CD14-positive monocyte (primary cell): ENCODE results near the gene EPHA6. TPM values are rescaled to one million over a fixed set of nuclear protein-coding genes. Genes with fewer than 3 reads are reported as not detected.
"Not testable (repeated sequence)": the region's sequence is repeated elsewhere in the genome, so short reads cannot be mapped to it uniquely, and the experiment has no call there.

Experiments used
- DNase-seq, 3 donors: peaks; one replicate each; pipeline ENCODE4 v3.0.0-alpha.2; 2011 to 2022
- H2AFZ ChIP-seq: 2 replicates; pipeline ENCODE4 v1.6.0; 2012; ENCODE audit warnings: mild to moderate bottlenecking, low read depth, low read length, inconsistent platforms; ENCODE audit not compliant: insufficient read depth, poor library complexity, severe bottlenecking
- H3K27ac ChIP-seq, 2 donors: 1 replicate in 1 of 2; 2 replicates in 1 of 2; pipeline ENCODE4 v1.5.1; 2012 to 2013; ENCODE audit warnings: low read length in 2 of 2, control low read depth in 1 of 2, inconsistent platforms in 1 of 2, low read depth in 1 of 2, mild to moderate bottlenecking in 1 of 2
- H3K27me3 ChIP-seq, 2 donors: one replicate each; pipeline versions ENCODE4 v1.6.0 to v1.6.1; 2011 to 2013; ENCODE audit warnings: low read length in 2 of 2; ENCODE audit not compliant: control insufficient read depth in 2 of 2, insufficient read depth in 2 of 2
- H3K36me3 ChIP-seq, 2 donors: replicated peaks in 1 of 2; 1 replicate in 1 of 2; 2 replicates in 1 of 2; pipeline versions ENCODE4 v1.5.1 to v1.6.1; 2012 to 2013; ENCODE audit warnings: low read length in 2 of 2, control low read depth in 1 of 2, inconsistent platforms in 1 of 2, mild to moderate bottlenecking in 1 of 2; ENCODE audit not compliant: insufficient read depth in 2 of 2, control insufficient read depth in 1 of 2
- H3K4me1 ChIP-seq, 2 donors: 1 replicate in 1 of 2; 2 replicates in 1 of 2; pipeline versions ENCODE4 v1.5.1 to v1.6.1; 2012 to 2013; ENCODE audit warnings: low read length in 2 of 2, control low read depth in 1 of 2, inconsistent platforms in 1 of 2, mild to moderate bottlenecking in 1 of 2, moderate library complexity in 1 of 2; ENCODE audit not compliant: insufficient read depth in 2 of 2, control insufficient read depth in 1 of 2
- H3K4me2 ChIP-seq: replicated peaks from 2 replicates; pipeline ENCODE3; 2012; ENCODE audit warnings: low read length, moderate library complexity, mild to moderate bottlenecking; ENCODE audit not compliant: poor library complexity, severe bottlenecking; ENCODE audit errors: extremely low read depth
- H3K4me3 ChIP-seq, 3 experiments: fragments of 200-600 bp in 1 of 3; sonication (generic) in 1 of 3; replicated peaks in 1 of 3; 1 replicate in 2 of 3; 2 replicates in 1 of 3; pipeline ENCODE4 v1.5.1; 2011 to 2013; ENCODE audit warnings: low read length in 3 of 3, mild to moderate bottlenecking in 3 of 3, control low read depth in 2 of 3, low read depth in 2 of 3, inconsistent platforms in 1 of 3, moderate library complexity in 1 of 3
- H3K79me2 ChIP-seq: 2 replicates; pipeline ENCODE4 v1.6.0; 2012; ENCODE audit warnings: mild to moderate bottlenecking, control low read depth, inconsistent platforms, low read length, moderate library complexity; ENCODE audit not compliant: insufficient read depth
- H3K9ac ChIP-seq: 2 replicates; pipeline ENCODE4 v1.6.0; 2017; ENCODE audit warnings: low read length, mild to moderate bottlenecking; ENCODE audit not compliant: insufficient read depth, poor library complexity, severe bottlenecking
- H3K9me3 ChIP-seq, 2 donors: replicated peaks in 1 of 2; 1 replicate in 1 of 2; 2 replicates in 1 of 2; pipeline versions ENCODE4 v1.5.1 to v1.6.1; 2012 to 2013; ENCODE audit warnings: low read length in 2 of 2, control low read depth in 1 of 2; ENCODE audit not compliant: control insufficient read depth in 1 of 2, insufficient read depth in 1 of 2
- H4K20me1 ChIP-seq: 2 replicates; pipeline ENCODE4 v1.6.0; 2012; ENCODE audit warnings: mild to moderate bottlenecking, low read length, control low read depth, moderate library complexity; ENCODE audit not compliant: insufficient read depth
- H3K27ac Mint-ChIP-seq, 7 donors: one replicate each; pipeline ENCODE4 v1.8.0; 2020; ENCODE audit warnings: mild to moderate bottlenecking in 7 of 7, mixed read lengths in 7 of 7, moderate library complexity in 6 of 7, inconsistent platforms in 2 of 7
- H3K27me3 Mint-ChIP-seq, 3 donors: one replicate each; pipeline ENCODE4 v1.8.0; 2021 to 2022; ENCODE audit warnings: low read depth in 3 of 3, mild to moderate bottlenecking in 3 of 3, mixed read lengths in 3 of 3, moderate library complexity in 3 of 3, inconsistent platforms in 1 of 3
- H3K36me3 Mint-ChIP-seq, 2 donors: one replicate each; pipeline ENCODE4 v1.8.0; 2020; ENCODE audit warnings: mixed read lengths in 2 of 2, inconsistent platforms in 1 of 2, mild to moderate bottlenecking in 1 of 2
- H3K4me1 Mint-ChIP-seq: one replicate; pipeline ENCODE4 v1.8.0; 2020; ENCODE audit warnings: mild to moderate bottlenecking, mixed read lengths
- H3K4me3 Mint-ChIP-seq, 2 donors: one replicate each; pipeline ENCODE4 v1.8.0; 2020; ENCODE audit warnings: mild to moderate bottlenecking in 2 of 2, mixed read lengths in 2 of 2, moderate library complexity in 1 of 2
- H3K9me3 Mint-ChIP-seq, 7 donors: one replicate each; pipeline ENCODE4 v1.8.0; 2020 to 2022; ENCODE audit warnings: mixed read lengths in 7 of 7, mild to moderate bottlenecking in 6 of 7, moderate library complexity in 6 of 7, inconsistent platforms in 2 of 7
- CTCF ChIP-seq: fragments of 200-600 bp; IDR thresholded peaks from one replicate; pipeline ENCODE4 v1.8.0; 2022; ENCODE audit warnings: antibody characterized with exemption, mild to moderate bottlenecking
- WGBS: methylation state at CpG from one replicate; pipeline ENCODE4 v1.1.5; 2013; ENCODE audit warnings: missing lambda C conversion rate; ENCODE audit not compliant: insufficient coverage; 5-methylcytosine and 5-hydroxymethylcytosine counted together
- intact Hi-C, 2 donors: fragments of 100-400 bp; cut with micrococcal nuclease; formaldehyde crosslinking; loops; one replicate each; pipeline versions ENCODE4 v1.15.0 to v1.15.1; 2023
- polyA plus RNA-seq, 3 donors: library from polyadenylated mRNA; depleted of rRNA in 1 of 3; unstranded in 2 of 3; stranded (reverse) in 1 of 3; fragments of 300-500 nt in 2 of 3; fragments of >200 nt in 1 of 3; fragmentation: Illumina TruSeq in 2 of 3; gene quantifications; 1 replicate in 2 of 3; 2 replicates in 1 of 3; pipeline ENCODE4 v1.2.3, GENCODE V29; 2012 to 2021

The EPHA6 gene
- polyA plus RNA-seq, 3 donors: not detected

GRCh38 chr3:97021778-97022177 lies 207.4 kb downstream of the EPHA6 start:
- Mint-ChIP-seq H3K36me3 (no peaks in the 10 kb centered on the region), H3K27me3 (no peaks in the 10 kb centered on the region), H3K9me3 (peaks cover 2 to 15% (median 11%) of the 10 kb centered on the region in 7 donors), H3K4me1 (no peaks in the 10 kb centered on the region), H3K27ac (no peak overlapping the region), H3K4me3 (no peak overlapping the region)
- Histone ChIP-seq H4K20me1 (no peaks in the 10 kb centered on the region), H3K9me3 (peaks cover 0 to 21% of the 10 kb centered on the region in 2 donors), H3K4me3 (no peak overlapping the region), H3K36me3 (no peaks in the 10 kb centered on the region), H3K4me1 (no peaks in the 10 kb centered on the region), H3K9ac (no peak overlapping the region), H3K79me2 (no peaks in the 10 kb centered on the region), H3K4me2 (no peak overlapping the region), H3K27ac (no peak overlapping the region), H2AFZ (no peak overlapping the region), H3K27me3 (no peaks in the 10 kb centered on the region)
- WGBS: 80% methylated on average over 1 of the region's 1 CpG
- no peak for DNase-seq
- TF ChIP-seq CTCF: no peak
- intact Hi-C loops: no loop called here

DNA sequence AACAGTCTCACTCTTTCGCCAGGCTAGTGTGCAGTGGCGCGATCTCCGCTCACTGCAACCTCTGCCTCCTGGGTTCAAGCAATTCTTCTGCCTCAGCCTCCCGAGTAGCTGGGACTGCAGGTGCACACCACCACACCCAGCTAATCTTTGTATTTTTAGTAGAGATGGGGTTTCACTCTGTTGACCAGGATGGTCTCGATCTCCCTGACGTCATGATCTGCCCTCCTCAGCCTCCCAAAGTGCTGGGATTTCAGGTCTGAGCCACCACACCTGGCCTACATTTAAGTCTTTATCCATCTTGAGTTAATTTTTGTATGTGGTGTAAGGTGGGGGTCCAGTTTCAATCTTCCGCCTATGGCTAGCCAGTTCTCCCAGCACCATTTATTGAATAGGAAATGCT lies 211.2 kb downstream of the EPHA6 start:
- H3K36me3 ChIP-seq, DNase-seq, H3K4me1 ChIP-seq, intact Hi-C loops, H4K20me1 ChIP-seq, H2AFZ ChIP-seq, H3K27me3 ChIP-seq, H3K4me1 Mint-ChIP-seq, H3K27ac Mint-ChIP-seq, H3K79me2 ChIP-seq, H3K4me3 Mint-ChIP-seq, H3K4me2 ChIP-seq, H3K9me3 ChIP-seq, H3K27ac ChIP-seq, H3K27me3 Mint-ChIP-seq, H3K9ac ChIP-seq, H3K36me3 Mint-ChIP-seq, H3K4me3 ChIP-seq: not testable (repeated sequence)
- WGBS: no CpG with 5 or more reads among the region's 8 CpGs
- peaks cover 0 to 13% (median 5%) of the 10 kb centered on the region in 7 donors for H3K9me3 Mint-ChIP-seq
